K562 (cell line): ENCODE measurements around the gene MILR1. TPM values are rescaled to one million over a fixed set of nuclear protein-coding genes. Genes with fewer than 3 reads are reported as not detected.

ENCODE experiments used
- ATAC-seq: fragments of 200-7000 bp; cut with Tn5 transposase; 3 replicates; pipeline ENCODE4 v1.9.1; 2020; ENCODE audit warnings: moderate library complexity
- BruUV-seq: library from RNA; stranded (reverse); fragments of 400-500 nt; replicated peaks from 2 replicates; lab custom pipeline; 2021; lab: Mats Ljungman, UMichigan
- CTCF ChIA-PET: fragments of 300-600 bp; formaldehyde crosslinking; extraction: SDS; loops from one replicate; lab custom pipeline; 2021; ENCODE audit warnings: low intra/inter-chr PET ratio; lab: Yijun Ruan, JAX
- POLR2A ChIA-PET: fragments of 300-600, 350-650 bp; sonication (Branson Sonifier 250); formaldehyde crosslinking; extraction: SDS; loops from one replicate; lab custom pipeline; 2021; ENCODE audit warnings: antibody characterized with exemption, inconsistent platforms; lab: Yijun Ruan, JAX
- DNase-seq, 4 experiments: peaks; one replicate each; pipeline versions ENCODE4 v3.0.0 to v3.0.0-alpha.2; 2011 to 2018; ENCODE audit warnings: low spot score in 3 of 4, mixed read lengths in 3 of 4; ENCODE audit errors: extremely low read depth in 1 of 4
- FAIRE-seq: peaks from 2 replicates; lab custom pipeline; 2011; peaks lifted over from hg19 to GRCh38; lab: Jason Lieb, UNC
- H2AFZ ChIP-seq: 2 replicates; pipeline ENCODE4 v1.6.0; 2011; ENCODE audit warnings: low read depth, low read length, control low read depth, inconsistent platforms
- H3K27ac ChIP-seq: fragments of 200-600 bp; 3 replicates; pipeline ENCODE4 v1.8.0; 2011; ENCODE audit warnings: low read depth, mild to moderate bottlenecking, control low read depth, inconsistent platforms, low read length, moderate library complexity, mixed read lengths; ENCODE audit errors: extremely low read depth
- H3K27me3 ChIP-seq, 2 experiments: fragments of 300-600 bp in 1 of 2; 2 replicates in 1 of 2; 3 replicates in 1 of 2; pipeline versions ENCODE4 v1.6.0 to v1.8.0; 2011; ENCODE audit warnings: inconsistent platforms in 2 of 2, low read length in 2 of 2, mild to moderate bottlenecking in 1 of 2, mixed read lengths in 1 of 2, moderate library complexity in 1 of 2; ENCODE audit not compliant: control insufficient read depth in 2 of 2, insufficient read depth in 2 of 2
- H3K36me3 ChIP-seq: fragments of 300-600 bp; 3 replicates; pipeline ENCODE4 v1.8.0; 2011; ENCODE audit warnings: mild to moderate bottlenecking, low read length, inconsistent platforms; ENCODE audit not compliant: control insufficient read depth, insufficient read depth
- H3K4me1 ChIP-seq, 2 experiments: fragments of 200-600 bp in 1 of 2; replicated peaks in 1 of 2; 2 replicates in 1 of 2; 3 replicates in 1 of 2; pipeline versions ENCODE4 v1.5.1 to v1.8.0; 2011; ENCODE audit warnings: inconsistent platforms in 2 of 2, low read length in 2 of 2, mild to moderate bottlenecking in 1 of 2, mixed read lengths in 1 of 2, moderate library complexity in 1 of 2; ENCODE audit not compliant: control insufficient read depth in 2 of 2, insufficient read depth in 2 of 2
- H3K4me2 ChIP-seq: 2 replicates; pipeline ENCODE4 v1.6.1; 2011; ENCODE audit warnings: low read length, control low read depth, inconsistent platforms, mixed read lengths; ENCODE audit not compliant: insufficient read depth
- H3K4me3 ChIP-seq: fragments of 200-600 bp; sonication (generic), shearing (Covaris generic); 2 replicates; pipeline ENCODE4 v1.5.1; 2016; ENCODE audit warnings: control low read depth, inconsistent platforms
- H3K79me2 ChIP-seq: fragments of 200-600 bp; 3 replicates; pipeline ENCODE4 v1.8.0; 2011; ENCODE audit warnings: low read length, inconsistent platforms; ENCODE audit not compliant: control insufficient read depth, insufficient read depth
- H3K9ac ChIP-seq, 2 experiments: 2 replicates each; pipeline versions ENCODE4 v1.6.0 to v1.6.1; 2011; ENCODE audit warnings: low read depth in 2 of 2, low read length in 2 of 2, control low read depth in 1 of 2, inconsistent platforms in 1 of 2, mild to moderate bottlenecking in 1 of 2, mixed read lengths in 1 of 2; ENCODE audit not compliant: insufficient read depth in 1 of 2
- H3K9me1 ChIP-seq: one replicate; pipeline ENCODE4 v1.6.0; 2011; ENCODE audit warnings: inconsistent platforms, mild to moderate bottlenecking, low read length, moderate library complexity; ENCODE audit not compliant: control insufficient read depth, insufficient read depth
- H3K9me3 ChIP-seq: replicated peaks from 2 replicates; pipeline ENCODE4 v1.5.1; 2011; ENCODE audit warnings: low read depth, low read length, inconsistent platforms; ENCODE audit not compliant: control insufficient read depth, insufficient read depth
- H4K20me1 ChIP-seq: replicated peaks from 2 replicates; pipeline ENCODE4 v1.6.1; 2011; ENCODE audit warnings: low read length, inconsistent platforms, mixed read lengths; ENCODE audit not compliant: control insufficient read depth, insufficient read depth
- CREB1 ChIP-seq, 2 experiments: sonication (generic) in 1 of 2; formaldehyde crosslinking in 1 of 2; IDR thresholded peaks; 2 replicates each; pipeline versions ENCODE4 v1.6.1 to v1.8.0; 2012 to 2022; ENCODE audit warnings: inconsistent platforms in 1 of 2, mild to moderate bottlenecking in 1 of 2, missing genetic modification reagents in 1 of 2, moderate library complexity in 1 of 2
- CTBP1 ChIP-seq: fragments of 450-650 bp; IDR thresholded peaks from 2 replicates; pipeline ENCODE4 v1.6.1; 2016; ENCODE audit warnings: borderline replicate concordance
- GABPA ChIP-seq: fragments of 200-800 bp; sonication (Bioruptor generic); conservative IDR thresholded peaks from 2 replicates; pipeline ENCODE4 v1.6.1; 2016; ENCODE audit warnings: low read depth, missing genetic modification characterization, missing compliant biosample characterization
- MXI1 ChIP-seq: IDR thresholded peaks from 2 replicates; pipeline ENCODE4 v1.6.1; 2011; ENCODE audit warnings: low read depth, mild to moderate bottlenecking, improper control_type of control experiment, low read length
- NCOA1 ChIP-seq: fragments of 450-650 bp; IDR thresholded peaks from 2 replicates; pipeline ENCODE4 v1.6.1; 2016; ENCODE audit warnings: low read depth
- RBM25 ChIP-seq: fragments of 200-400 bp; formaldehyde crosslinking; IDR thresholded peaks from 2 replicates; pipeline ENCODE4 v1.6.1; 2018; ENCODE audit warnings: low read length, low read depth, moderate library complexity; ENCODE audit not compliant: severe bottlenecking
- RNF2 ChIP-seq: sonication (generic); IDR thresholded peaks from 2 replicates; pipeline ENCODE4 v1.6.1; 2016
- SIX5 ChIP-seq, 2 experiments: IDR thresholded peaks; 2 replicates each; pipeline ENCODE4 v1.6.1; 2011; ENCODE audit warnings: low read length in 2 of 2, borderline replicate concordance in 1 of 2, low read depth in 1 of 2, mild to moderate bottlenecking in 1 of 2, moderate library complexity in 1 of 2; ENCODE audit not compliant: insufficient read depth in 1 of 2
- SP1 ChIP-seq: sonication (generic); formaldehyde crosslinking; IDR thresholded peaks from 2 replicates; pipeline ENCODE4 v1.8.1; 2022; ENCODE audit warnings: mild to moderate bottlenecking, missing genetic modification reagents
- TGIF2 ChIP-seq: sonication (generic); formaldehyde crosslinking; IDR thresholded peaks from 2 replicates; pipeline ENCODE4 v1.8.1; 2022; ENCODE audit warnings: mild to moderate bottlenecking, missing genetic modification reagents, moderate library complexity
- ZBED1 ChIP-seq: IDR thresholded peaks from 2 replicates; pipeline ENCODE4 v1.6.1; 2014
- ZFPM2 ChIP-seq: fragments of 250-450 bp; sonication (Bioruptor Pico); IDR thresholded peaks from 2 replicates; pipeline ENCODE4 v1.5.1; 2022; ENCODE audit warnings: mild to moderate bottlenecking
- ZNF121 ChIP-seq: sonication (generic); formaldehyde crosslinking; conservative IDR thresholded peaks from 2 replicates; pipeline ENCODE4 v1.8.0; 2022; ENCODE audit warnings: missing genetic modification reagents
- ZNF561 ChIP-seq: fragments of 450-650 bp; formaldehyde crosslinking; conservative IDR thresholded peaks from 2 replicates; pipeline ENCODE4 v1.4.0; 2020; ENCODE audit warnings: mild to moderate bottlenecking, moderate library complexity
- ZNF668 ChIP-seq: fragments of 250-450 bp; sonication (Bioruptor Pico); IDR thresholded peaks from 2 replicates; pipeline ENCODE4 v1.8.0; 2022; ENCODE audit warnings: mild to moderate bottlenecking, inconsistent platforms
- WGBS: fragments of 100-300 bp; shearing (Covaris generic); methylation state at CpG from one replicate; pipeline ENCODE4 v1.1.6; 2016; ENCODE audit warnings: low coverage, mixed read lengths; ENCODE audit not compliant: insufficient coverage; ENCODE audit errors: missing lambda C conversion rate; 5-methylcytosine and 5-hydroxymethylcytosine counted together
- in situ Hi-C: fragments of 300-500 bp; cut with MboI; formaldehyde crosslinking; loops from 4 replicates; pipeline ENCODE4 v1.15.0; 2018; ENCODE audit warnings: inconsistent platforms, mixed read lengths
- intact Hi-C: fragments of 100-400 bp; cut with micrococcal nuclease; formaldehyde crosslinking; loops from 2 replicates; pipeline ENCODE4 v1.14.2; 2022
- polyA plus RNA-seq, 8 experiments: library from polyadenylated mRNA; depleted of rRNA in 4 of 8; stranded (reverse) in 5 of 8; unstranded in 3 of 8; fragments of >200 nt; fragmentation: Nextera tagmentation in 2 of 8; fragmentation: Illumina TruSeq in 1 of 8; extraction: Ambion mirVana in 2 of 8; extraction: Trizol in 1 of 8; gene quantifications; 2 replicates each; pipeline versions ENCODE4 v1.2.1 to v1.2.3, GENCODE V29; 2011 to 2014; ENCODE audit warnings: inconsistent platforms in 1 of 8, missing spikeins in 1 of 8
- total RNA-seq, 7 experiments: library from RNA; depleted of rRNA in 6 of 7; stranded (reverse); fragments of >200 nt in 6 of 7; fragmentation: Illumina TruSeq in 2 of 7; extraction: Trizol in 2 of 7; gene quantifications; 2 replicates each; pipeline versions ENCODE4 v1.2.1 to v1.2.3, GENCODE V29; 2011 to 2021; ENCODE audit warnings: low replicate concordance in 1 of 7
- TF ChIP-seq, protein P1 (sequence below): fragments of 250-450 bp; sonication (Bioruptor Pico); IDR thresholded peaks from 2 replicates; pipeline ENCODE4 v1.5.0; 2021; ENCODE audit warnings: mild to moderate bottlenecking, borderline replicate concordance

Gene MILR1
- total and polyA plus RNA-seq, 9 of the 15 experiments (the other 6 are each of a cell fraction or from before 2014, with no cell fraction given), result 3.8 to 14.1 (median 7.1) TPM

DNA sequence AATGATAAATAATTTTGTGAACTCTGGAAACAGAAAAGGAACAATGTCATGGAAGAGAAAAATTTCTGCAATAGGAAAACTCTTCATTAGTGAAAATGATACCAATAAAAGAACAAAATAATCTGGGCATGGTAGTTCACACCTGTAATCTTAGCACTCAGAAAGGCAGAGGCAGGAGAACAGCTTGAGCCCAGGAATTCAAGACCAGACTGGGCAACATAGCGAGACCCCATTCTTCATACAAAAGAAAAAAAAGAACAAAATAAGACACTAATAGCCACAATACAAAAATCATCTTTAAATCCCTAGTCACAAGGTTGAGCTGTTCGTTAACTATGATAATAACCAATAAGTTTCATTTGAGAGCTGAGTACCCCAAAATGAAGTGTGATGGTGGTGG, 39.4 kb downstream of the MILR1 start:
- intact Hi-C loops (no loop called here), in situ Hi-C loops (no loop called here)
- Histone ChIP-seq H2AFZ (no peak overlapping the region), H3K4me2 (no peak overlapping the region), H4K20me1 (no peaks in the 10 kb centered on the region), H3K27me3 (no peaks in the 10 kb centered on the region), H3K27ac (no peak overlapping the region), H3K79me2 (peaks cover 25% of the 10 kb centered on the region), H3K9ac (no peak overlapping the region), H3K9me1 (no peaks in the 10 kb centered on the region), H3K36me3 (peaks cover 95% of the 10 kb centered on the region), H3K4me1 (no peaks in the 10 kb centered on the region), H3K9me3 (no peaks in the 10 kb centered on the region; the same call in 1 of the 2 replicates), H3K4me3 (no peak overlapping the region)
- DNase-seq (no peak), FAIRE-seq (no peak), ATAC-seq (no peak)
- TF ChIP-seq RNF2 (no peak), ZNF561 (CRISPR knock-in tag) (no peak), CREB1 (IDR thresholded peaks at IDR 0.05) (no peak), CREB1 (CRISPR knock-in tag; IDR thresholded peaks at IDR 0.05) (no peak), ZNF121 (peak; percentile 73), GABPA (tag) (no peak), CTBP1 (no peak), SP1 (CRISPR knock-in tag) (no peak), ZBED1 (no peak), NCOA1 (no peak), MXI1 (no peak), ZFPM2 (no peak), TGIF2 (CRISPR knock-in tag) (no peak), ZNF668 (CRISPR knock-in tag) (no peak), SIX5 (IDR thresholded peaks at IDR 0.05; ENCODE audit: borderline replicate concordance in 1 of 2, insufficient read depth in 1 of 2, low read depth in 1 of 2, low read length in 2 of 2) (no peak), RBM25 (peak; percentile 6)
- TF ChIP-seq, protein P1, sequence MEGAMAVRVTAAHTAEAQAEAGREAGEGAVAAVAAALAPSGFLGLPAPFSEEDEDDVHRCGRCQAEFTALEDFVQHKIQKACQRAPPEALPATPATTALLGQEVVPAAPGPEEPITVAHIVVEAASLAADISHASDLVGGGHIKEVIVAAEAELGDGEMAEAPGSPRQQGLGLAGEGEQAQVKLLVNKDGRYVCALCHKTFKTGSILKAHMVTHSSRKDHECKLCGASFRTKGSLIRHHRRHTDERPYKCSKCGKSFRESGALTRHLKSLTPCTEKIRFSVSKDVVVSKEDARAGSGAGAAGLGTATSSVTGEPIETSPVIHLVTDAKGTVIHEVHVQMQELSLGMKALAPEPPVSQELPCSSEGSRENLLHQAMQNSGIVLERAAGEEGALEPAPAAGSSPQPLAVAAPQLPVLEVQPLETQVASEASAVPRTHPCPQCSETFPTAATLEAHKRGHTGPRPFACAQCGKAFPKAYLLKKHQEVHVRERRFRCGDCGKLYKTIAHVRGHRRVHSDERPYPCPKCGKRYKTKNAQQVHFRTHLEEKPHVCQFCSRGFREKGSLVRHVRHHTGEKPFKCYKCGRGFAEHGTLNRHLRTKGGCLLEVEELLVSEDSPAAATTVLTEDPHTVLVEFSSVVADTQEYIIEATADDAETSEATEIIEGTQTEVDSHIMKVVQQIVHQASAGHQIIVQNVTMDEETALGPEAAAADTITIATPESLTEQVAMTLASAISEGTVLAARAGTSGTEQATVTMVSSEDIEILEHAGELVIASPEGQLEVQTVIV (CRISPR knock-in tag), result no peak
- WGBS, result 100% methylated on average over 2 of the region's 2 CpGs
- BruUV-seq, result no TSS peak
- ChIA-PET POLR2A (interaction anchor here (2.2 kb wide), 1 partner anchor 10 kb away, joined by 9 read pairs; no protein-coding TSS in a partner anchor), CTCF (no interaction called here)
